Activated naive CD8-positive, alpha-beta T cell treated with anti-CD3 and anti-CD28 coated beads for 36 hours (primary cell): Measurements from ENCODE around the gene CETP. TPM values are rescaled to one million over a fixed set of nuclear protein-coding genes. Genes with fewer than 3 reads are reported as not detected.

ENCODE experiments used
- DNase-seq: peaks from one replicate; pipeline ENCODE4 v3.0.0; 2021
- H3K27ac Mint-ChIP-seq: one replicate; pipeline ENCODE4 v1.8.0; 2022; ENCODE audit warnings: mild to moderate bottlenecking, moderate library complexity, mixed read lengths
- H3K27me3 Mint-ChIP-seq: one replicate; pipeline ENCODE4 v1.8.0; 2022; ENCODE audit warnings: mild to moderate bottlenecking, mixed read lengths
- H3K36me3 Mint-ChIP-seq: one replicate; pipeline ENCODE4 v1.8.0; 2021; ENCODE audit warnings: mild to moderate bottlenecking, mixed read lengths
- H3K4me1 Mint-ChIP-seq: one replicate; pipeline ENCODE4 v1.8.0; 2021; ENCODE audit warnings: mixed read lengths
- H3K4me3 Mint-ChIP-seq: one replicate; pipeline ENCODE4 v1.8.0; 2022; ENCODE audit warnings: mild to moderate bottlenecking, moderate library complexity, mixed read lengths
- H3K9me3 Mint-ChIP-seq: one replicate; pipeline ENCODE4 v1.8.0; 2022; ENCODE audit warnings: mixed read lengths
- total RNA-seq, 2 experiments: library from RNA; stranded (reverse); gene quantifications; one replicate each; pipeline ENCODE4 v1.2.3, GENCODE V29; 2021

The CETP gene
- total RNA-seq, 2 experiments from 2014 or later, result 0.12 TPM; not detected in 1

DNA sequence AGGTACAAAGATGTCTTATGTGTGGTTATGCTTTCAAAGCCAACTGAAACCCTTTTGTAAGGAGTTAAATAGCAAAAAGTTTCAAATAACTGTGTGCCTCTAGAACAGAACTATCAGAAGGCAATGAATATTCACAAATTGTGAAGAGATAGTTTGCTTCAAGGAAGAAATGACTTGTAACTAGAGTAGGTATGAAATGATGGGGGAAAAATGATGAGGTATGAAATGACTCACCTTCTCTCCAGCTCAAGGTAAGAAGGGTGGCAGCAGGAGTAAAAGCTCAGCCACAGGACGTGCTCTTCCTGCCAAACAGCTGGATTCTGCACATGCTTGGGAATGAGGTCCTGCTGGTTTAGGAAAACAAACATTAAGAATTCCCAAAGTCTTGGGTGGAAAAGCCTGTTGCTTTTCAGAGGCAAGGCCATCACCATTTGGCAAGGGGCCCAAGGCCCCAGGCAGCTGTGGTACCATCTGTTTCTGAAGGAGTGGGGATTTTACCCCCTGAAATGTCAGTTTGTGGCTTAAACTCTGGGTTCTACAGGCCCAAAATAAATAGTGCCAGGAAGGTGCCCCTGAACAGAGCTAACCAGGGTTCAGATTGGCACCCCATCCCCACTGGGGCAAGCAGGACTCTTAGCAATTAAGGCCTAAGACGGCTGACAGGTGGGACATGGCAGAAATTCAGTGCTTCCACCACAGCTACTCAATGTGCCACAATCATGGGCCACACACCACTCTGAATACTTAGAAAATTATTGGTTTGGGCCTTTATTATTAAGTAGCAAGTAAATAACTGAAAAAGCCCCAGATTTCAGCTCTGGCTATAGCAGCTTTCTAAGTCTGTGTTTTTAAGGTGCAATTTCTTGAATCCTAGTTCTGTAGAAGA, 16.6 kb upstream of the CETP start:
- no peaks in the 10 kb centered on the region for H3K27me3 Mint-ChIP-seq
- peaks cover 51% of the 10 kb centered on the region for H3K36me3 Mint-ChIP-seq
- peaks cover 52% of the 10 kb centered on the region for H3K4me1 Mint-ChIP-seq
- no peaks in the 10 kb centered on the region for H3K9me3 Mint-ChIP-seq
- peak overlapping the region; percentile 32 for H3K4me3 Mint-ChIP-seq
- peak; percentile 27 for DNase-seq
- peak overlapping the region; percentile 87 for H3K27ac Mint-ChIP-seq

DNA sequence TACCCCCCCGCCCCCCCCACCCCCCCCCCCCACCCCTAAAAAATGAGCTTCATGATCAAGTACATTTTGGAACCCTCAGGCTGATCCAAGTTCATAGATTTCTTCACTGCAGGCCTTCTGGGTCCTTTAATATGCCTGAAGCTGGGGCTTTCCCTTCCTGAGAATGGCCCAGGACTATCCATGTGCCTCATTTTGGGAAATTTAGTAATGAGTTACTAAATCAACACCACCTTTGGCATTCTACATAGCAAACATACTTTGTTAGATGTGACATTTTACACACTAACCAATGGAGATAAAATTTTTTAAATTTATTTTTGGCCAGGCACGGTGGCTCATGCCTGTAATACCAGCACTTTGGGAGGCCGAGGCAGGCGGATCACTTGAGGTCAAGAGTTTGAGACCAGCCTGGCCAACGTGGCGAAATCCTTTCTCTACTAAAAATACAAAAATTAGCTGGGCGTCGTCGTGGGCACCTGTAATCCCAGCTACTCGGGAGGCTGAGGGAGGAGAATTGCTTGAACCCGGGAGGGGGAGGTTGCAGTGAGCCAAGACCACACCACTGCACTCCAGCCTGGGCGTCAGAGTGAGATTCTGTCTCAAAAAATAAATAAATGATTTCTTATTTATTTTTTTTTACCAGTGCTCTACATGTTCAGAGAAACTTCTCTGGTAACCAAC, 15.8 kb upstream of the CETP start:
- peaks cover 52% of the 10 kb centered on the region for H3K4me1 Mint-ChIP-seq

DNA sequence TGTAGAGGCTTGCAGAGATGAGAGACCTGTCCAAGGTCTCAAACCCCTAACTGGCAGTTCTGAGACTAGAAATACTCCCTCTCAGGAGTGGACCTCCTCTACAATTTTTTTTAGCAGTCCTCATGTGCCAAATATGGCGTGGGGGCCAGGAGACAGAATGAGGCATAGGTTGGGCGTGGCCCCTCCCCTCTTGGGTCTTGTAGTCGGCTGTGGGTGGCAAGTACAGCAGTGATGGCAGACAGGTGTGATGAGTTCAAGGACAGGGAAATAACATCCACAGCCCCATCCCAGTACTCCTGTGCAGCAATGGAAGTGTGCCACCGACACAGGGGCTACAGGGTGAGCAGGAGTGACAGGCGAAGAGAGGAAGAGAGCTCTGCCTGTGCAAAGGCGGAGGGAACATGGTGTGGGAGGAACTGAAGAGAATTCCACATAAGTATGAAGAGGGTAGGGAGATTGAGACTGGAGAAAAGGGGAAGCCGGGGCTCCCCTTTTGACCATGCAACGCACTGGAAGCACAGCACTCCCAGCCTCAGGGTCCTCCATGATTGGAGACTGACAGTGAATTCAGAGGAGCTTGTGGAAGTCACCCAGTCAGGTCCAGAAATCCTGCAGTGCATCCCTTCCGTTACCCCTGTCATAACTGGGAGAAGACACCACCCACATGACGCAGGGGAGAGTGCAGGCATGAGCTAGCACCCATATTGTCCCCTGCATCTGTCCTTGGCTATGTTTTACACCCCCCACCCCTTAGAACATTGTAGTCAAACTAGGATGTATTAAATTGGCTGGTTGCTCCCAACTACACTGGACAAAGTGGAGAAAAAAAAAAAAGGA, 14.8 kb upstream of the CETP start:
- H3K36me3 Mint-ChIP-seq, result peaks cover 37% of the 10 kb centered on the region
- H3K9me3 Mint-ChIP-seq, result no peaks in the 10 kb centered on the region
- peak overlapping the region; percentile 32 for H3K27ac Mint-ChIP-seq
- no peak overlapping the region for H3K4me3 Mint-ChIP-seq
- DNase-seq, result no peak
- peaks cover 51% of the 10 kb centered on the region for H3K4me1 Mint-ChIP-seq
- no peaks in the 10 kb centered on the region for H3K27me3 Mint-ChIP-seq

More for the DNA sequence above, 15.8 kb upstream of the CETP start:
- H3K4me3 Mint-ChIP-seq, result no peak overlapping the region
- no peaks in the 10 kb centered on the region for H3K9me3 Mint-ChIP-seq
- peaks cover 44% of the 10 kb centered on the region for H3K36me3 Mint-ChIP-seq
- H3K27ac Mint-ChIP-seq, result peak overlapping the region; percentile 62
- no peak for DNase-seq
- no peaks in the 10 kb centered on the region for H3K27me3 Mint-ChIP-seq

DNA sequence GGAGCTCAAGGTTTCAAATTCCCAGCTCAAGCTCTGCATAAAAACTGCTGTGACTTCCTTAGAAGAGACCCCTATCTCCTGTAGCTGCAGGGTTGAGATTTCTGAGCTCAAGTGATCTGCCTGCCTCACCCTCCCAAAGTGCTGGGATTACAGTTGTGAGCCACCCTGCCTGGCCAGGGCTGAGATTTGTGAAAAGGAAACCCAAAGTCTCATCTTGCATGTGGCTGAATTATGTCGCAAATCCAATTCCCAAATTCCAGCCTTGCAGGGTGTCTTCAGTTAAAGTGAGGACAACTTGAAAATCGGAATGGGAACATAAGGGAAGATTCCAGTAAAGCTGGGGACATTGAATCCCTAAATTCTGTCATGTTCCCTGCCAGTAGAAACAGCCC, 14.2 kb upstream of the CETP start:
- H3K36me3 Mint-ChIP-seq, result peaks cover 32% of the 10 kb centered on the region
- H3K27ac Mint-ChIP-seq, result peak overlapping the region; percentile 26
- no peak overlapping the region for H3K4me3 Mint-ChIP-seq
- H3K27me3 Mint-ChIP-seq, result no peaks in the 10 kb centered on the region
- no peak for DNase-seq
- no peaks in the 10 kb centered on the region for H3K9me3 Mint-ChIP-seq
- H3K4me1 Mint-ChIP-seq, result peaks cover 46% of the 10 kb centered on the region

DNA sequence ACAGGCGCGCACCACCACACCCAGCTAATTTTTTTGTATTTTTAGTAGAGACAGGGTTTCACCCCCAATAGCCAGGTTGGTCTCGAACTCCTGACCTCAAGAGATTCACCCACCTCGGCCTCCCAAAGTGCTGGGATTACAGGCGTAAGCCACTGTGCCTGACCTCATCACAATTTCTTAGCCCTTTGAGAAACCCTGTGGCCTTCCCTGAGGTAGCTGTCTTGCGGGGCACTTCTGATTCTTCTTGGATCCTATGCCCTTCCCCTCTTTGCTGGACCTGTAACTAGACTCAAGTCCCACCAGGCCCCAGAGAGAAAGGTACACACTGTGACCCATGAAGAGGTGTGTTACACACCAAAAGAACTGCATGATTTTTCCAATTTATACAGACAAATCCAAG, 13.5 kb upstream of the CETP start:
- Mint-ChIP-seq H3K27ac (no peak overlapping the region), H3K4me3 (no peak overlapping the region), H3K9me3 (no peaks in the 10 kb centered on the region), H3K4me1 (peaks cover 40% of the 10 kb centered on the region), H3K27me3 (no peaks in the 10 kb centered on the region), H3K36me3 (peaks cover 25% of the 10 kb centered on the region)
- no peak for DNase-seq

DNA sequence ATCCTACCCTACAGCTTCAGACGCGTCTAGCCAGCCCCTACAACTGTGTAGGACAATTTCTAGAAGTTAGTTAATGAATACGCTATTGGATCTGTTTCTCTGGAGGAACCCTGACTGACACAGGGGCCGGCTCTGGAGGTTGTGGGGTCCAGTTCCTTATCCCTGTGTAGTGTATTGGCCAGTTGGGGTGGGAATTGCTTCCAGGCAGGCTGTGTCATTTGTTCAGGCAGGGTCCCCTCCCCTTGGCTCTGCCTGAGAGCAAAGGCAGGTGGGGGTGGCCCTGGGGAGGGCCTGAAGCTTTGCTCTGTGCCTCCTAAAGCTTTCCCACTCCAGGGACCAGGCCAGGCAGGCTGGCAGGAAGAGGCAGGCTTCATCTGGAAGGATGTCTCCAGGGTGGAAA, 11.7 kb upstream of the CETP start:
- DNase-seq, result no peak
- Mint-ChIP-seq H3K9me3 (no peaks in the 10 kb centered on the region), H3K4me3 (no peak overlapping the region), H3K36me3 (peaks cover 10% of the 10 kb centered on the region), H3K27me3 (no peaks in the 10 kb centered on the region), H3K27ac (no peak overlapping the region), H3K4me1 (peaks cover 21% of the 10 kb centered on the region)

DNA sequence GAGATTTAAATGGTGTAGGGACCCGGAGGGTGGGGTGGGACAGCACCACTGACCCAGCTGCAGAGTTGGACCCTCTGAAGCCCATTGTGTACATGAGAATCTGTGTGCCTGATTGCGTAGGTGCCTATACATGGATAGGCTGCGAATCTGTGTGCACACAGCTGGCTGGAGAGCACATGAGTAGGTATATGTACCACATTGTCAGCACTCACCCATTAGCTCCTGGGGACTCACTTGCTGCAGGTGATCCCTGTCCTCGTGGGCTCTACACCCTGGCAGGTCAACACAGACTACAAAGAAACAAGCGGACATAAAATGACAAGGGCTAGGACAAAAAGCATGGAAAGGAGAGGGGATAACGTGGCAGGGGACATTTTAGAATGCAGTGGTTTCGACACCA, 11.3 kb upstream of the CETP start:
- H3K9me3 Mint-ChIP-seq, result no peaks in the 10 kb centered on the region
- H3K27ac Mint-ChIP-seq, result no peak overlapping the region
- H3K36me3 Mint-ChIP-seq, result peaks cover 9% of the 10 kb centered on the region
- no peaks in the 10 kb centered on the region for H3K27me3 Mint-ChIP-seq
- no peak overlapping the region for H3K4me3 Mint-ChIP-seq
- DNase-seq, result no peak
- H3K4me1 Mint-ChIP-seq, result peaks cover 18% of the 10 kb centered on the region

DNA sequence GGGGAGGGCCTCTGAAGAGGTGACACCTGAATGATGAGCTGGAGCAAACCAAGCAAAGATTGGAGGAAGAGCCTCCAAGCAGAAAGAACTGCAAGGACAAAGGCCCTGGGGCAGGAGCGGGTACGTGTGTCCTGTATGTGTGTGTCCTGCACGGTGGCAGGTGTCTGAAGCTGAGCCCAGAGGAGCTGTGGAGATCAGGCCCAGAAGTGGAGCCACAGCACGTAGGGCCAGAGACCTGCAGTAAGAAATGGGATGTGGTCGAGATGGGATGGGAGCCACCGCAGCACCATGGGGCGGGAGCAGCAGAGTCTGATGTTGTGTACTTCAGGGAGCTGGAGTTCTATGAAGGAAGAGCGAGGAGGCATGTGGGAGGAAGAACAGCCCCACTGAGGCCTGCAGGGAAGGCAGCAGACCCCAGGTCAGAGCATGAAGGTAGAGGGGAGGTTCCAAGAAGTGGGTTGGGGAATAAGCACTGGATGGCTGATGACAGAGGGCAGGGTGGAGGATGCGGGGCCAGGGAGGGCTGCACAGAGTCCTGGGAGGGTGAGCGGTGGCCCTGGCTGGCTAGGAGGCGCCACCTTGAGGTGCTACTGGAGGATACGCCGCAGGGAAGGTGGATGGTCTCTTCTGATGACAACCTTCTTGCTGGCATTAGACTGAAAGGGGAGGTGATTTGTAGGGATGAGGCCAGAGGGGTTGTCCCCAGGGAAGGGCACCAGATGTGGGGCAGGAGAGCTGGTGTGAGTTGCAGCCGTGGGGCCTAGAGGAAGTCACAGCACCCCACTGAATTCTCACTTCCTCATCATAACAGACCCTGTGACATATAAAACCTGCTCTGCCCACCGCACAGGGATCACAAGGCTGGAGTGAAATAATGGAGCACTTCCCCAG, 10.6 kb upstream of the CETP start:
- peak; percentile 68 for DNase-seq
- Mint-ChIP-seq H3K36me3 (peaks cover 5% of the 10 kb centered on the region), H3K27me3 (no peaks in the 10 kb centered on the region), H3K9me3 (no peaks in the 10 kb centered on the region), H3K4me3 (no peak overlapping the region), H3K4me1 (peaks cover 16% of the 10 kb centered on the region), H3K27ac (no peak overlapping the region)

DNA sequence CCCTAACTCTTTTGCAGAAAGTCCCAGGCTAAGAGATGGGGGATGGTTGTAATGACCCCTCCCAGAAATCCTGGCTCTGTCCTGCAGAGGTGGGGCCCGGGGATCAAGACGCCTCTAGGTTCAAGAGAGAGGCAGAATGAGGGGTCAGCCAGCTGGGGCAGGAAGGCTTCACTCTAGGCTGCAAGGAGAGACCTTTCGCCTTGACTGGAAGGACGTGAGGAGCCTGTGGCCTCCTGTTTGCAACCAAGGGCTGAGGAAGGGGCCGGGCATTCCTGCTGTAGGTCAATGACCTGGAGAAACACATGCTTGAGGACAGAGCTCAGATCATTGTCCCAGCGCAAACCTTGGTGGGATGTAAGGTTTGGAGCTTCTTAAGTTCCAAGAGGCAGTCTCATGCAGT, 8.7 kb upstream of the CETP start:
- Mint-ChIP-seq H3K4me3 (no peak overlapping the region), H3K9me3 (no peaks in the 10 kb centered on the region), H3K27me3 (no peaks in the 10 kb centered on the region), H3K27ac (no peak overlapping the region), H3K36me3 (no peaks in the 10 kb centered on the region), H3K4me1 (peaks cover 12% of the 10 kb centered on the region)
- DNase-seq, result no peak

DNA sequence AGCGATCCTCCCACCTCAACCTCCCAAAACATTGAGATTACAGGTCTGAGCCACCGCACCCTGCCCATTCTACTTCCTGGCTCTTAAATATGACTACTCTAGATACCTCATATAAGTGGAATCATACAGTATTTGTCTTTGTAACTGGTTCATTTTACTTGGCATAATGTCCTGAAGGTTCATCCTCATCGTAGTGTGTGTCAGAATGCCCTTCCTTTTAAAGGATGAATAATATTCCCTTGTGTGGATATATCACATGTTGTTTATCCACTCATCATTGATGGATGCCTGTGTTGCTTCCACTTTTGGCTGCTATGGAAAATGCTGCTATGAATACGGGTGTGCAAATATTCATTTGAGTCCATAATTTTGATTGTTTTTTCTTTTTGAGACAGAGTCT, 5.7 kb upstream of the CETP start:
- Mint-ChIP-seq H3K9me3 (no peaks in the 10 kb centered on the region), H3K27ac (no peak overlapping the region), H3K36me3 (no peaks in the 10 kb centered on the region), H3K27me3 (no peaks in the 10 kb centered on the region), H3K4me1 (peaks cover 5% of the 10 kb centered on the region), H3K4me3 (no peak overlapping the region)
- DNase-seq, result no peak

DNA sequence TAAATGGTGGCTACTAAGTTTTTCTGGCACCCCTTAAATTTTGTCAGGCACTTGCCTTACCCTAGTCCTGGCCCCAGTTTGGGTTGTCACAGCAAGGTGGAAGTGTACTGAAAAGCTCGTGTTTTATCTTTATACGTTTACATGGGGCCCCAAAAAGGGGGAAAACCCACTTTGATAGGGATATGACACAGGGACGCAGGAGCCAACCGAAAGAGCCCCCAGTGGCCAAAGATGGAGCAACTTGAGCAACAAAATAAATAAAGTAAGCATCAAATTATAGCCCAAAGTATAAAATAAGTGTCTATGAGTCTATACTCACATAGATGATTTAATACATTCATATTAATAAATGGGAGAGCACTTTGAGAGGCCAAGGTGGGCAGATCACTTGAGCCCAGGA, 5.0 kb upstream of the CETP start:
- Mint-ChIP-seq H3K4me1 (no peaks in the 10 kb centered on the region), H3K27ac (no peak overlapping the region), H3K36me3 (no peaks in the 10 kb centered on the region), H3K9me3 (no peaks in the 10 kb centered on the region), H3K27me3 (no peaks in the 10 kb centered on the region), H3K4me3 (no peak overlapping the region)
- DNase-seq, result no peak

DNA sequence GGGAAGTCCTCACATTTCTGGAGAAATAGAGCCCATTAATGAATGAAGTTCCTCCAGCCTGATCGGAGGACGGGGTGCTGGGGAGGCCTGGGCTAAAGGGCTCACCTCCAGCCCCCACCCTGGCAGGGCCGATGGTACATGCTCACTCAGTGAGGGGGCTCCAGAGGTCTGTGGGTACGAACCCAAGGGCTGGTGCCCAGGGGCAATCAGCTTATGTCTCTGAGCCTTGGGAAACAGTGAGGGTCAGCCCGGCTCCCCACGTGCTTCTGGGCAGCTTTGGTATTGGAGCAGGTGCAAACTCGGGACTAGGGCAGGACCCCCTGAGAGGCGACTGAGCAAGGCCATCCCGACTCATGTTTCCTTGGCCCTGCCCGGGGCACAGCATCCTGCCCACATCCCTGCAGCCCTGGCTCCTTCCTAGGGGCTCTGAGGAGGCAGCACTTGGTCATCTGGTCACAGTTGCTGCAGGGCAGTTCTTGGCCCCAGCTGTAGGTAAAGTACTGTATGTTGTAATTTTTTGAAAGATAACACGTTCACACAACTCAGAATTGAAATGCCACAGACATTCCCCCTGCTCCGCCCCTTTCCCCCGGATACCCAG, 969 bp upstream of the CETP start:
- H3K36me3 Mint-ChIP-seq, result no peaks in the 10 kb centered on the region
- H3K9me3 Mint-ChIP-seq, result no peaks in the 10 kb centered on the region
- H3K4me1 Mint-ChIP-seq, result peaks cover 16% of the 10 kb centered on the region
- H3K27me3 Mint-ChIP-seq, result no peaks in the 10 kb centered on the region
- DNase-seq, result no peak
- no peak overlapping the region for H3K4me3 Mint-ChIP-seq
- no peak overlapping the region for H3K27ac Mint-ChIP-seq

DNA sequence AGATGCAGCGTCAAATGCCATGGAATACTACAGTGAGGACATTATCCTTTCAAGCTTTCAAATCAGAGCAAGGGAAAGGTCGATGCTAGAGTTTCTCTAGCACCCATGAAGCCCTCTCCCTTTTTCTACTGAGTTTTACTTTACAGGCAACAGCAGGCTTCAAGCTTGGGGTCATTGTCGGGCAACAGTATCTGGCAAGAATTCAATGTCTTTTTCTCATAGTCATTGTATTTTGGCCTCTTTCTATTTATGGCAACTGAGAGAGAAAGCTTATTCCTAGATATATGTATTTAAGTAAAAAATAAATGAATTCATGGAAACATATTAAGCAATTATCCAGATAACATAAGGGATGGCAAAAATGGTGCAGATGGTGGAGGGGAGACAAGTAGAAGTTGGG, 364 bp upstream of the CETP start:
- H3K4me3 Mint-ChIP-seq, result no peak overlapping the region
- no peak for DNase-seq
- H3K27me3 Mint-ChIP-seq, result no peaks in the 10 kb centered on the region
- H3K4me1 Mint-ChIP-seq, result peaks cover 22% of the 10 kb centered on the region
- H3K9me3 Mint-ChIP-seq, result no peaks in the 10 kb centered on the region
- no peak overlapping the region for H3K27ac Mint-ChIP-seq
- H3K36me3 Mint-ChIP-seq, result no peaks in the 10 kb centered on the region
